ENCODE measurements around the gene THEM4.

GRCh38 chr1:151849126-151849525 is 60.2 kb downstream of the THEM4 start:
- no peak for TF ChIP-seq CTCF (IDR thresholded peaks at IDR 0.05)
- TF ChIP-seq POLR2A (IDR thresholded peaks at IDR 0.05) = no peak
- TF ChIP-seq EP300 (IDR thresholded peaks at IDR 0.05) = no peak
